ENCODE measurements around the gene NAALADL2. TPM values are rescaled to one million over a fixed set of nuclear protein-coding genes. Genes with fewer than 3 reads are reported as not detected.
A peak's percentile ranks its signal among the peaks of the same experiment; 100 is the strongest.

The NAALADL2 gene
- total and polyA plus RNA-seq, 2 of the 8 experiments (the other 6 are each of a cell fraction or from before 2014, with no cell fraction given): 0.12 to 0.22 TPM

GRCh38 chr3:174862101-174862500, 3.0 kb downstream of the NAALADL2 start:
- no peak overlapping the region for H2BK15ac ChIP-seq (ENCODE audit: low read length)
- no peak overlapping the region for H2BK20ac ChIP-seq (ENCODE audit: low read length)
- no peak overlapping the region for H2BK12ac ChIP-seq (ENCODE audit: low read depth, low read length)
- no peak overlapping the region for H3K4me3 ChIP-seq (ENCODE audit: extremely low read depth in 1 of 4, insufficient read depth in 2 of 4, low read depth in 3 of 4, low read length in 4 of 4)
- no peak overlapping the region for H3K4me2 ChIP-seq (ENCODE audit: insufficient read depth in 1 of 2, low read depth in 2 of 2, low read length in 2 of 2)
- H2BK120ac ChIP-seq (replicated peaks; ENCODE audit: low read depth, low read length): no peak overlapping the region
- no peak overlapping the region for H3K18ac ChIP-seq (ENCODE audit: extremely low read depth, low read length)
- no peaks in the 10 kb centered on the region for H3K23me2 ChIP-seq (ENCODE audit: low read depth, low read length)
- H3K4me1 ChIP-seq (replicated peaks in 1 of 4; ENCODE audit: control insufficient read depth in 3 of 4, insufficient read depth in 4 of 4, low read length in 3 of 4): peaks cover 0 to 3% (median 1%) of the 10 kb centered on the region in 4 experiments; a peak in 3 of 7 replicates
- ChIA-PET POLR2A (ENCODE audit: partially characterized antibody) (interaction anchor here (0.6 kb wide), 1 partner anchor 630 kb away, joined by 3 read pairs; no protein-coding TSS in a partner anchor), CTCF (ENCODE audit: partially characterized antibody) (interaction anchor here (0.7 to 2.1 kb wide), 17 partner anchors 10 to 1079 kb away, joined by 3 to 10 read pairs (median 3); no protein-coding TSS in a partner anchor)
- no peak overlapping the region for H4K91ac ChIP-seq (replicated peaks; ENCODE audit: insufficient read length, low read length)
- H4K20me1 ChIP-seq (replicated peaks in 1 of 2; ENCODE audit: control insufficient read depth in 1 of 2, insufficient read depth in 2 of 2, low read length in 2 of 2): no peaks in the 10 kb centered on the region
- H3K9ac ChIP-seq (replicated peaks in 1 of 4; ENCODE audit: extremely low read depth in 1 of 4, low read depth in 3 of 4, low read length in 3 of 4): no peak overlapping the region
- no peak overlapping the region for H3K27ac ChIP-seq (ENCODE audit: low read depth, low read length)
- H3K79me2 ChIP-seq (ENCODE audit: control insufficient read depth in 1 of 2, insufficient read depth in 2 of 2, low read length in 2 of 2): no peaks in the 10 kb centered on the region
- H3K14ac ChIP-seq (ENCODE audit: insufficient read length): no peak overlapping the region
- DNase-seq (ENCODE audit: low read depth in 1 of 2, low spot score in 2 of 2) (peak; percentile 17 to 52), FAIRE-seq (peak; percentile 94)
- 0 out of 2 replicates have a peak overlapping the region, but pooled peaks have one; percentile 28 for H2AFZ ChIP-seq (ENCODE audit: low read length)
- H2BK5ac ChIP-seq (ENCODE audit: low read depth, low read length): no peak overlapping the region
- H3K27me3 ChIP-seq (replicated peaks in 1 of 4; ENCODE audit: control insufficient read depth in 3 of 4, extremely low read depth in 1 of 4, insufficient read depth in 3 of 4, low read length in 3 of 4): no peaks in the 10 kb centered on the region; a peak in 1 of 7 replicates
- no peaks in the 10 kb centered on the region for H3K36me3 ChIP-seq (ENCODE audit: control insufficient read depth in 2 of 4, insufficient read depth in 4 of 4, low read length in 3 of 4)
- no peak overlapping the region for H4K5ac ChIP-seq (ENCODE audit: insufficient read length, low read depth, low read length)
- H3K79me1 ChIP-seq (ENCODE audit: low read depth, low read length): no peaks in the 10 kb centered on the region
- H3K23ac ChIP-seq (ENCODE audit: insufficient read length): no peak overlapping the region
- H4K8ac ChIP-seq (ENCODE audit: extremely low read depth, insufficient read depth, low read length): no peak overlapping the region
- 59% methylated on average over 3 of the region's 3 CpGs; no CpG with 5 or more reads in 1 of the 2 experiments for WGBS, 2 experiments (ENCODE audit: extremely low coverage in 1 of 2, insufficient coverage in 1 of 2, insufficient read length in 1 of 2, insufficient replicate concordance in 2 of 2, low coverage in 1 of 2, low lambda C conversion rate in 2 of 2, missing lambda C conversion rate in 1 of 2)
- no peak overlapping the region for H2AK5ac ChIP-seq (ENCODE audit: low read depth, low read length)
- H3K9me3 ChIP-seq (ENCODE audit: insufficient read depth in 2 of 2, low read depth in 1 of 2, low read length in 1 of 2): no peaks in the 10 kb centered on the region
- H3K4ac ChIP-seq (replicated peaks; ENCODE audit: insufficient read length, low read depth, low read length): no peak overlapping the region
- H3K56ac ChIP-seq (replicated peaks; ENCODE audit: insufficient read length, low read depth, low read length): no peak overlapping the region
- TF ChIP-seq GTF2F1 (IDR thresholded peaks at IDR 0.05; ENCODE audit: borderline replicate concordance, low read depth, low read length): no peak
- TF ChIP-seq ZNF274 (IDR thresholded peaks at IDR 0.05; ENCODE audit: borderline replicate concordance, extremely low read depth, low read length): no peak
- no peak for TF ChIP-seq ASH2L (IDR thresholded peaks at IDR 0.05; ENCODE audit: low read length)
- 0 out of 2 replicates have a peak, but pooled peaks have one; percentile 23 for TF ChIP-seq TEAD4 (IDR thresholded peaks at IDR 0.05; ENCODE audit: low read depth, low read length)
- TF ChIP-seq TAF7 (optimal IDR thresholded peaks at IDR 0.05; ENCODE audit: borderline replicate concordance, low read depth, low read length): no peak
- TF ChIP-seq SP1 (IDR thresholded peaks at IDR 0.05; ENCODE audit: low read depth, low read length): no peak
- peak; percentile 80 to 86 for TF ChIP-seq RAD21 (IDR thresholded peaks at IDR 0.05 in 1 of 2, conservative IDR thresholded peaks at IDR 0.05 in 1 of 2; ENCODE audit: low read depth in 2 of 2, low read length in 2 of 2)
- no peak for TF ChIP-seq TAF1 (IDR thresholded peaks at IDR 0.05; ENCODE audit: low read depth, low read length)
- TF ChIP-seq RNF2 (IDR thresholded peaks at IDR 0.05; ENCODE audit: borderline replicate concordance, low read depth, low read length, missing control alignments, poor library complexity, severe bottlenecking): no peak
- peak; percentile 18 to 76 (median 50) for TF ChIP-seq CTCF (IDR thresholded peaks at IDR 0.05; ENCODE audit: control extremely low read depth in 1 of 3, insufficient read depth in 1 of 3, low read depth in 1 of 3, low read length in 3 of 3)
